ENCODE results near the gene GRIK3. TPM values are rescaled to one million over a fixed set of nuclear protein-coding genes. Genes with fewer than 3 reads are reported as not detected.
"Not testable (repeated sequence)": the region's sequence is repeated elsewhere in the genome, so short reads cannot be mapped to it uniquely, and the experiment has no call there.

GRIK3 gene
- total and polyA plus RNA-seq, 4 donors: 0.03 to 0.08 (median 0.05) TPM; not detected in 1

GRCh38 chr1:36768486-36769178 lies 265.7 kb downstream of the GRIK3 start:
- DNase-seq (ENCODE audit: low spot score): no peak
- Histone ChIP-seq H3K27me3 (ENCODE audit: control insufficient read depth in 4 of 4, insufficient read depth in 4 of 4, low read length in 3 of 4) (peaks cover 0 to 9% (median 2%) of the 10 kb centered on the region in 4 donors), H3K36me3 (ENCODE audit: control insufficient read depth in 4 of 4, insufficient read depth in 3 of 4, low read depth in 1 of 4, low read length in 3 of 4) (no peaks in the 10 kb centered on the region), H3K27ac (ENCODE audit: low read depth in 1 of 2, low read length in 2 of 2) (no peak overlapping the region), H3K4me1 (ENCODE audit: control insufficient read depth in 4 of 4, insufficient read depth in 4 of 4, low read length in 3 of 4) (no peaks in the 10 kb centered on the region), H3K9ac (ENCODE audit: low read depth in 1 of 2, low read length in 2 of 2) (no peak overlapping the region), H3K4me3 (ENCODE audit: low read depth in 1 of 3, low read length in 3 of 3) (no peak overlapping the region), H3K9me3 (ENCODE audit: control insufficient read depth in 4 of 4, low read length in 3 of 4) (peaks cover 0 to 2% (median 0%) of the 10 kb centered on the region in 4 donors)
- 61% methylated on average over 14 of the region's 14 CpGs for WGBS
- TF ChIP-seq HNF4G (IDR thresholded peaks at IDR 0.05) (no peak), SP1 (IDR thresholded peaks at IDR 0.05) (no peak), FOXA2 (IDR thresholded peaks at IDR 0.05) (no peak), TAF1 (conservative IDR thresholded peaks at IDR 0.05) (no peak), EGR1 (IDR thresholded peaks at IDR 0.05; ENCODE audit: low read depth in 2 of 2) (no peak), ZBTB33 (IDR thresholded peaks at IDR 0.05) (no peak), RAD21 (IDR thresholded peaks at IDR 0.05) (no peak), FOXA1 (IDR thresholded peaks at IDR 0.05) (no peak), RXRA (IDR thresholded peaks at IDR 0.05) (no peak), JUND (IDR thresholded peaks at IDR 0.05) (no peak), GABPA (IDR thresholded peaks at IDR 0.05 in 1 of 2, conservative IDR thresholded peaks at IDR 0.05 in 1 of 2) (no peak), HNF4A (conservative IDR thresholded peaks at IDR 0.05) (no peak), CTCF (IDR thresholded peaks at IDR 0.05; ENCODE audit: low read depth, low read length, missing input control) (no peak)
- TF ChIP-seq, protein P1, sequence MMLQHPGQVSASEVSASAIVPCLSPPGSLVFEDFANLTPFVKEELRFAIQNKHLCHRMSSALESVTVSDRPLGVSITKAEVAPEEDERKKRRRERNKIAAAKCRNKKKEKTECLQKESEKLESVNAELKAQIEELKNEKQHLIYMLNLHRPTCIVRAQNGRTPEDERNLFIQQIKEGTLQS (IDR thresholded peaks at IDR 0.05): no peak

DNA sequence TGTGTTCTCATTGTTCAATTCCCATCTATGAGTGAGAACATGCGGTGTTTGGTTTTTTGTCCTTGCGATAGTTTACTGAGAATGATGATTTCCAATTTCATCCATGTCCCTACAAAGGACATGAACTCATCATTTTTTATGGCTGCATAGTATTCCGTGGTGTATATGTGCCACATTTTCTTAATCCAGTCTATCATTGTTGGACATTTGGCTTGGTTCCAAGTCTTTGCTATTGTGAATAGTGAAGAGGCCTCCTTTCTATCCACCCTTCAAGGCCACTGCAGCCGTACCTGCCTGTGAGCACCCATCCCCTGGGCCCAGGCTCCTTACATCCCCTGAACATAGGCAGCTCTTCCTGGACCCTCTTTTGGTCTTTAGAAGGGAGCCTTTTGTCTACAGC lies 266.9 kb downstream of the GRIK3 start:
- not testable (repeated sequence) for H3K9me3 ChIP-seq (ENCODE audit: control insufficient read depth in 4 of 4, low read length in 3 of 4); H3K4me3 ChIP-seq (ENCODE audit: low read depth in 1 of 3, low read length in 3 of 3); H3K27me3 ChIP-seq (ENCODE audit: control insufficient read depth in 4 of 4, insufficient read depth in 4 of 4, low read length in 3 of 4); H3K36me3 ChIP-seq (ENCODE audit: control insufficient read depth in 4 of 4, insufficient read depth in 3 of 4, low read depth in 1 of 4, low read length in 3 of 4); DNase-seq (ENCODE audit: low spot score); H3K27ac ChIP-seq (ENCODE audit: low read depth in 1 of 2, low read length in 2 of 2); H3K4me1 ChIP-seq (ENCODE audit: control insufficient read depth in 4 of 4, insufficient read depth in 4 of 4, low read length in 3 of 4); H3K9ac ChIP-seq (ENCODE audit: low read depth in 1 of 2, low read length in 2 of 2)
- 93% methylated on average over 1 of the region's 4 CpGs for WGBS

GRCh38 chr1:36766481-36766880 lies 267.8 kb downstream of the GRIK3 start:
- Histone ChIP-seq H3K27me3 (ENCODE audit: control insufficient read depth in 4 of 4, insufficient read depth in 4 of 4, low read length in 3 of 4) (peaks cover 0 to 5% (median 2%) of the 10 kb centered on the region in 4 donors), H3K9ac (ENCODE audit: low read depth in 1 of 2, low read length in 2 of 2) (no peak overlapping the region), H3K9me3 (ENCODE audit: control insufficient read depth in 4 of 4, low read length in 3 of 4) (peaks cover 0 to 2% (median 0%) of the 10 kb centered on the region in 4 donors), H3K4me1 (ENCODE audit: control insufficient read depth in 4 of 4, insufficient read depth in 4 of 4, low read length in 3 of 4) (no peaks in the 10 kb centered on the region), H3K36me3 (ENCODE audit: control insufficient read depth in 4 of 4, insufficient read depth in 3 of 4, low read depth in 1 of 4, low read length in 3 of 4) (no peaks in the 10 kb centered on the region), H3K4me3 (ENCODE audit: low read depth in 1 of 3, low read length in 3 of 3) (no peak overlapping the region), H3K27ac (ENCODE audit: low read depth in 1 of 2, low read length in 2 of 2) (no peak overlapping the region)
- DNase-seq (ENCODE audit: low spot score): no peak
- 48% methylated on average over 4 of the region's 4 CpGs for WGBS
- TF ChIP-seq TAF1 (conservative IDR thresholded peaks at IDR 0.05) (no peak), NR2F2 (IDR thresholded peaks at IDR 0.05) (no peak), RXRA (IDR thresholded peaks at IDR 0.05) (no peak), ZBTB33 (IDR thresholded peaks at IDR 0.05) (no peak), SP1 (IDR thresholded peaks at IDR 0.05) (no peak)
- TF ChIP-seq, protein P2, sequence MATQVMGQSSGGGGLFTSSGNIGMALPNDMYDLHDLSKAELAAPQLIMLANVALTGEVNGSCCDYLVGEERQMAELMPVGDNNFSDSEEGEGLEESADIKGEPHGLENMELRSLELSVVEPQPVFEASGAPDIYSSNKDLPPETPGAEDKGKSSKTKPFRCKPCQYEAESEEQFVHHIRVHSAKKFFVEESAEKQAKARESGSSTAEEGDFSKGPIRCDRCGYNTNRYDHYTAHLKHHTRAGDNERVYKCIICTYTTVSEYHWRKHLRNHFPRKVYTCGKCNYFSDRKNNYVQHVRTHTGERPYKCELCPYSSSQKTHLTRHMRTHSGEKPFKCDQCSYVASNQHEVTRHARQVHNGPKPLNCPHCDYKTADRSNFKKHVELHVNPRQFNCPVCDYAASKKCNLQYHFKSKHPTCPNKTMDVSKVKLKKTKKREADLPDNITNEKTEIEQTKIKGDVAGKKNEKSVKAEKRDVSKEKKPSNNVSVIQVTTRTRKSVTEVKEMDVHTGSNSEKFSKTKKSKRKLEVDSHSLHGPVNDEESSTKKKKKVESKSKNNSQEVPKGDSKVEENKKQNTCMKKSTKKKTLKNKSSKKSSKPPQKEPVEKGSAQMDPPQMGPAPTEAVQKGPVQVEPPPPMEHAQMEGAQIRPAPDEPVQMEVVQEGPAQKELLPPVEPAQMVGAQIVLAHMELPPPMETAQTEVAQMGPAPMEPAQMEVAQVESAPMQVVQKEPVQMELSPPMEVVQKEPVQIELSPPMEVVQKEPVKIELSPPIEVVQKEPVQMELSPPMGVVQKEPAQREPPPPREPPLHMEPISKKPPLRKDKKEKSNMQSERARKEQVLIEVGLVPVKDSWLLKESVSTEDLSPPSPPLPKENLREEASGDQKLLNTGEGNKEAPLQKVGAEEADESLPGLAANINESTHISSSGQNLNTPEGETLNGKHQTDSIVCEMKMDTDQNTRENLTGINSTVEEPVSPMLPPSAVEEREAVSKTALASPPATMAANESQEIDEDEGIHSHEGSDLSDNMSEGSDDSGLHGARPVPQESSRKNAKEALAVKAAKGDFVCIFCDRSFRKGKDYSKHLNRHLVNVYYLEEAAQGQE (IDR thresholded peaks at IDR 0.05): no peak

All from liver (tissue), 9 donors.